GM23338 (cell line): ENCODE data around the gene SLC4A3. TPM values are rescaled to one million over a fixed set of nuclear protein-coding genes. Genes with fewer than 3 reads are reported as not detected.
A peak's percentile ranks its signal among the peaks of the same experiment; 100 is the strongest.

ENCODE experiments used
- ATAC-seq: fragments of 200-7000 bp; cut with Tn5 transposase; 3 replicates; pipeline ENCODE4 v1.9.1; 2020
- DNase-seq: peaks from one replicate; pipeline ENCODE4 v3.0.0-alpha.2; 2015; ENCODE audit warnings: low spot score
- H2AFZ ChIP-seq: fragments of 200-600 bp; sonication (generic); 2 replicates; pipeline ENCODE4 v1.8.0; 2016; ENCODE audit warnings: antibody characterized with exemption, mild to moderate bottlenecking, moderate library complexity
- H3F3A ChIP-seq: fragments of 200-600 bp; sonication (generic); replicated peaks from 2 replicates; pipeline ENCODE4 v1.8.0; 2017; ENCODE audit warnings: antibody characterized with exemption, mixed run types, low read depth
- H3K27ac ChIP-seq: fragments of 200-600 bp; sonication (generic); 2 replicates; pipeline ENCODE4 v1.6.1; 2016; ENCODE audit warnings: low read depth
- H3K27me3 ChIP-seq: fragments of 200-600 bp; sonication (generic); 2 replicates; pipeline ENCODE4 v1.8.0; 2016; ENCODE audit warnings: mild to moderate bottlenecking, mixed run types, moderate library complexity; ENCODE audit not compliant: insufficient read depth
- H3K36me3 ChIP-seq: fragments of 200-600 bp; sonication (generic); 2 replicates; pipeline ENCODE4 v1.8.0; 2016; ENCODE audit warnings: mild to moderate bottlenecking; ENCODE audit not compliant: insufficient read depth
- H3K4me1 ChIP-seq: fragments of 200-600 bp; sonication (generic); 2 replicates; pipeline ENCODE4 v1.8.0; 2016; ENCODE audit warnings: mild to moderate bottlenecking, moderate library complexity; ENCODE audit not compliant: insufficient read depth
- H3K4me2 ChIP-seq: fragments of 200-600 bp; sonication (generic); 2 replicates; pipeline ENCODE4 v1.7.1; 2017; ENCODE audit warnings: mixed run types
- H3K4me3 ChIP-seq: fragments of 200-600 bp; sonication (generic); 2 replicates; pipeline ENCODE4 v1.6.1; 2016; ENCODE audit warnings: mixed run types
- H3K79me2 ChIP-seq: fragments of 200-600 bp; sonication (generic); replicated peaks from 2 replicates; pipeline ENCODE4 v1.8.0; 2017; ENCODE audit warnings: mild to moderate bottlenecking; ENCODE audit not compliant: insufficient read depth
- H3K9me2 ChIP-seq: fragments of 200-600 bp; sonication (generic); 2 replicates; pipeline ENCODE4 v1.8.0; 2017; ENCODE audit not compliant: insufficient read depth
- H4K20me1 ChIP-seq: fragments of 200-600 bp; sonication (generic); replicated peaks from 2 replicates; pipeline ENCODE4 v1.8.0; 2017; ENCODE audit warnings: mild to moderate bottlenecking; ENCODE audit not compliant: insufficient read depth
- H3K27ac Mint-ChIP-seq: 2 replicates; pipeline ENCODE4 v1.8.0; 2020; ENCODE audit warnings: inconsistent platforms, mild to moderate bottlenecking, moderate library complexity, mixed read lengths
- H3K27me3 Mint-ChIP-seq: 3 replicates; pipeline ENCODE4 v1.8.0; 2022; ENCODE audit warnings: low read depth, mild to moderate bottlenecking, moderate library complexity, mixed read lengths, inconsistent platforms; ENCODE audit not compliant: insufficient read depth, poor library complexity
- H3K36me3 Mint-ChIP-seq: 3 replicates; pipeline ENCODE4 v1.8.0; 2021; ENCODE audit warnings: low read depth, mild to moderate bottlenecking, inconsistent platforms, moderate library complexity, mixed read lengths
- H3K4me1 Mint-ChIP-seq: 3 replicates; pipeline ENCODE4 v1.8.0; 2020; ENCODE audit warnings: mild to moderate bottlenecking, inconsistent platforms, mixed read lengths
- H3K4me3 Mint-ChIP-seq: 3 replicates; pipeline ENCODE4 v1.8.0; 2021; ENCODE audit warnings: moderate library complexity, mild to moderate bottlenecking, inconsistent platforms, mixed read lengths
- H3K9me3 Mint-ChIP-seq: 3 replicates; pipeline ENCODE4 v1.8.0; 2020; ENCODE audit warnings: moderate library complexity, mild to moderate bottlenecking, inconsistent platforms, mixed read lengths
- EZH2 ChIP-seq: fragments of 200-600 bp; sonication (generic); IDR thresholded peaks from one replicate; pipeline ENCODE4 v1.8.0; 2017; ENCODE audit warnings: antibody characterized with exemption, mild to moderate bottlenecking, low read depth; ENCODE audit not compliant: unreplicated experiment
- JUNB ChIP-seq: IDR thresholded peaks from one replicate; pipeline ENCODE4 v1.6.1; 2016; ENCODE audit warnings: antibody characterized with exemption; ENCODE audit not compliant: unreplicated experiment
- NANOG ChIP-seq: IDR thresholded peaks from 2 replicates; pipeline ENCODE4 v1.6.1; 2016; ENCODE audit warnings: antibody characterized with exemption, borderline replicate concordance
- POLR2AphosphoS5 ChIP-seq: IDR thresholded peaks from 2 replicates; pipeline ENCODE4 v1.6.1; 2016; ENCODE audit warnings: antibody characterized with exemption, low read depth
- STAT1 ChIP-seq: IDR thresholded peaks from one replicate; pipeline ENCODE4 v1.6.1; 2016; ENCODE audit warnings: antibody characterized with exemption; ENCODE audit not compliant: unreplicated experiment
- ZNF114 ChIP-seq: fragments of 250-450 bp; sonication (Bioruptor Pico); IDR thresholded peaks from 2 replicates; pipeline ENCODE4 v1.5.0; 2020; ENCODE audit warnings: mild to moderate bottlenecking, moderate library complexity
- ZNF331 ChIP-seq: fragments of 250-450 bp; sonication (Bioruptor Pico); IDR thresholded peaks from 2 replicates; pipeline ENCODE4 v1.5.0; 2020; ENCODE audit warnings: low read depth, mild to moderate bottlenecking, moderate library complexity
- polyA plus RNA-seq: library from polyadenylated mRNA; unstranded; fragments of >200 nt; fragmentation: Nextera tagmentation; extraction: Ambion mirVana; gene quantifications from 2 replicates; pipeline ENCODE4 v1.2.1, GENCODE V29; 2016
- total RNA-seq: library from RNA; depleted of rRNA; stranded (reverse); fragments of >200 nt; shearing (Covaris generic); gene quantifications from 2 replicates; pipeline ENCODE4 v1.2.3, GENCODE V29; 2014
- TF ChIP-seq, protein P1 (sequence below): IDR thresholded peaks from 2 replicates; pipeline ENCODE4 v1.6.1; 2016; ENCODE audit warnings: antibody characterized with exemption
- TF ChIP-seq, protein P2 (sequence below): IDR thresholded peaks from one replicate; pipeline ENCODE4 v1.6.1; 2018; ENCODE audit warnings: antibody characterized with exemption; ENCODE audit not compliant: unreplicated experiment
- TF ChIP-seq, protein P3 (sequence below), 2 experiments: fragments of 200-600 bp in 1 of 2; sonication (generic) in 1 of 2; conservative IDR thresholded peaks; 2 replicates each; pipeline versions ENCODE4 v1.5.1 to v1.6.1; 2016 to 2017; ENCODE audit warnings: antibody characterized with exemption in 2 of 2, low read depth in 2 of 2, mild to moderate bottlenecking in 2 of 2, moderate library complexity in 1 of 2

The SLC4A3 gene
- total and polyA plus RNA-seq, 2 experiments from 2014 or later: 3.6 to 6.8 TPM

DNA sequence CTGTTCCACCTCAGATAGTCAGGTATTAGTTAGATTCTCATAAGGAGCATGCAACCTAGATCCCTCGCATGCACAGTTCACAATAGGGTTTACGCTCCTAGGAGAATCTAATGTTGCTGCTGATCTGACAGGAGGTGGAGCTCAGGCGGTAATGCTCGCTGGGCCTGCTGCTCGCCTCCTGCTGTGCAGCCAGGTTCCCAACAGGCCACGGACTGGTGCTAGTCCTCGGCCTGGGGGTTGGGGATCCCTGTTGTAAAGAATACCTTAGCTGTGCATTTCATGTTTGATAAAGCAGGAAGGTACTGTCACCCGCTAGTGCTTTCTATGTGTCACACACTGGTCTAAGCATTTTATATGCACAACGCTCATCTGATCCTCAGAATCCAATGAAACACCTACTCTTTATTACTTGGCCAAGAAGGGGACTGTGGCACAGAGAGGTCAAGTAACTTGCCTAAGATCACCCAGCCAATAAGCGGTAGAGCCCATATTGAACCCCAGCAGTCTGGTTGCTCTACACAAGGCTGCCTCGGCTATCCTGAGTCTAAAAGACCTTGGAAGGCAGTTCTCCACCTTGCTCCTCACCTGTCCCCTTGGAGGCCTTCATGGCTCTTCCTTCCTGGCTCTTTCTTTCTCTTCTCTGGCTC, 35.8 kb downstream of the SLC4A3 start:
- no peak overlapping the region for H3K27ac Mint-ChIP-seq
- Histone ChIP-seq H3K79me2 (no peaks in the 10 kb centered on the region), H3K4me2 (no peak overlapping the region), H3K27me3 (no peaks in the 10 kb centered on the region), H3K9me2 (no peaks in the 10 kb centered on the region), H3K36me3 (peaks cover 3% of the 10 kb centered on the region; the same call in 1 of the 2 replicates), H3F3A (no peaks in the 10 kb centered on the region), H3K4me3 (no peak overlapping the region), H2AFZ (no peak overlapping the region), H3K27ac (peak overlapping the region; percentile 65; the same call in 1 of the 2 replicates), H4K20me1 (no peaks in the 10 kb centered on the region), H3K4me1 (no peaks in the 10 kb centered on the region)
- peaks cover 6% of the 10 kb centered on the region for H3K27me3 Mint-ChIP-seq
- peaks cover 15% of the 10 kb centered on the region for H3K4me1 Mint-ChIP-seq
- TF ChIP-seq, protein P1, sequence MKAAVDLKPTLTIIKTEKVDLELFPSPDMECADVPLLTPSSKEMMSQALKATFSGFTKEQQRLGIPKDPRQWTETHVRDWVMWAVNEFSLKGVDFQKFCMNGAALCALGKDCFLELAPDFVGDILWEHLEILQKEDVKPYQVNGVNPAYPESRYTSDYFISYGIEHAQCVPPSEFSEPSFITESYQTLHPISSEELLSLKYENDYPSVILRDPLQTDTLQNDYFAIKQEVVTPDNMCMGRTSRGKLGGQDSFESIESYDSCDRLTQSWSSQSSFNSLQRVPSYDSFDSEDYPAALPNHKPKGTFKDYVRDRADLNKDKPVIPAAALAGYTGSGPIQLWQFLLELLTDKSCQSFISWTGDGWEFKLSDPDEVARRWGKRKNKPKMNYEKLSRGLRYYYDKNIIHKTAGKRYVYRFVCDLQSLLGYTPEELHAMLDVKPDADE: no peak
- TF ChIP-seq POLR2AphosphoS5 (no peak), ZNF331 (CRISPR knock-in tag) (no peak), ZNF114 (CRISPR knock-in tag) (no peak)
- DNase-seq: no peak
- H3K4me3 Mint-ChIP-seq: no peak overlapping the region
- peaks cover 19% of the 10 kb centered on the region for H3K9me3 Mint-ChIP-seq
- 0 out of 3 replicates have a peak, but pooled peaks have one; percentile 43 for ATAC-seq
- peaks cover 16% of the 10 kb centered on the region for H3K36me3 Mint-ChIP-seq

DNA sequence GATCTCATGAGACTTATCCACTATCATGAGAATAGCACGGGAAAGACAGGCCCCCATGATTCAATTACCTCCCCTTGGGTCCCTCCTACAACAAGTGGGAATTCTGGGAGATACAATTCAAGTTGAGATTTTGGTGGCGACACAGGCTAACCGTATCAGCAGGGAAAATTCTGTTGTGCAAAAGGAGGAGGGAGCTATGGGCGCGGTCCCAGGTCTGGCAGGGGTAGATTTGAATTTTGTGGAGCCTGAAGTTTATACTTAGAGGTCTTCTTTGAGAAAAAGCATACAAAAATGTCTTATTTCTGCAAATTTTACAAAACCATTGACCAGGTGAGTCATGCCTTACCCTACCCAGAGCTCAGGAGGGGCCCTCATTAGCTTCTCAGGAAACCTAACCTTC, 36.6 kb downstream of the SLC4A3 start:
- Mint-ChIP-seq H3K27me3 (peaks cover 6% of the 10 kb centered on the region), H3K27ac (no peak overlapping the region), H3K9me3 (peaks cover 19% of the 10 kb centered on the region), H3K4me1 (peaks cover 15% of the 10 kb centered on the region), H3K4me3 (no peak overlapping the region), H3K36me3 (peaks cover 16% of the 10 kb centered on the region)
- Histone ChIP-seq H4K20me1 (no peaks in the 10 kb centered on the region), H3K27me3 (no peaks in the 10 kb centered on the region), H3F3A (no peaks in the 10 kb centered on the region), H3K4me2 (no peak overlapping the region), H3K9me2 (no peaks in the 10 kb centered on the region), H3K4me3 (no peak overlapping the region), H3K36me3 (peaks cover 3% of the 10 kb centered on the region; the same call in 1 of the 2 replicates), H3K27ac (no peak overlapping the region), H2AFZ (no peak overlapping the region), H3K79me2 (no peaks in the 10 kb centered on the region), H3K4me1 (no peaks in the 10 kb centered on the region)
- no peak for DNase-seq
- ATAC-seq: no peak
- no peak for TF ChIP-seq POLR2AphosphoS5
- TF ChIP-seq, protein P2, sequence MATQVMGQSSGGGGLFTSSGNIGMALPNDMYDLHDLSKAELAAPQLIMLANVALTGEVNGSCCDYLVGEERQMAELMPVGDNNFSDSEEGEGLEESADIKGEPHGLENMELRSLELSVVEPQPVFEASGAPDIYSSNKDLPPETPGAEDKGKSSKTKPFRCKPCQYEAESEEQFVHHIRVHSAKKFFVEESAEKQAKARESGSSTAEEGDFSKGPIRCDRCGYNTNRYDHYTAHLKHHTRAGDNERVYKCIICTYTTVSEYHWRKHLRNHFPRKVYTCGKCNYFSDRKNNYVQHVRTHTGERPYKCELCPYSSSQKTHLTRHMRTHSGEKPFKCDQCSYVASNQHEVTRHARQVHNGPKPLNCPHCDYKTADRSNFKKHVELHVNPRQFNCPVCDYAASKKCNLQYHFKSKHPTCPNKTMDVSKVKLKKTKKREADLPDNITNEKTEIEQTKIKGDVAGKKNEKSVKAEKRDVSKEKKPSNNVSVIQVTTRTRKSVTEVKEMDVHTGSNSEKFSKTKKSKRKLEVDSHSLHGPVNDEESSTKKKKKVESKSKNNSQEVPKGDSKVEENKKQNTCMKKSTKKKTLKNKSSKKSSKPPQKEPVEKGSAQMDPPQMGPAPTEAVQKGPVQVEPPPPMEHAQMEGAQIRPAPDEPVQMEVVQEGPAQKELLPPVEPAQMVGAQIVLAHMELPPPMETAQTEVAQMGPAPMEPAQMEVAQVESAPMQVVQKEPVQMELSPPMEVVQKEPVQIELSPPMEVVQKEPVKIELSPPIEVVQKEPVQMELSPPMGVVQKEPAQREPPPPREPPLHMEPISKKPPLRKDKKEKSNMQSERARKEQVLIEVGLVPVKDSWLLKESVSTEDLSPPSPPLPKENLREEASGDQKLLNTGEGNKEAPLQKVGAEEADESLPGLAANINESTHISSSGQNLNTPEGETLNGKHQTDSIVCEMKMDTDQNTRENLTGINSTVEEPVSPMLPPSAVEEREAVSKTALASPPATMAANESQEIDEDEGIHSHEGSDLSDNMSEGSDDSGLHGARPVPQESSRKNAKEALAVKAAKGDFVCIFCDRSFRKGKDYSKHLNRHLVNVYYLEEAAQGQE: no peak
- no peak for TF ChIP-seq NANOG
- no peak for TF ChIP-seq STAT1
- TF ChIP-seq, protein P3, sequence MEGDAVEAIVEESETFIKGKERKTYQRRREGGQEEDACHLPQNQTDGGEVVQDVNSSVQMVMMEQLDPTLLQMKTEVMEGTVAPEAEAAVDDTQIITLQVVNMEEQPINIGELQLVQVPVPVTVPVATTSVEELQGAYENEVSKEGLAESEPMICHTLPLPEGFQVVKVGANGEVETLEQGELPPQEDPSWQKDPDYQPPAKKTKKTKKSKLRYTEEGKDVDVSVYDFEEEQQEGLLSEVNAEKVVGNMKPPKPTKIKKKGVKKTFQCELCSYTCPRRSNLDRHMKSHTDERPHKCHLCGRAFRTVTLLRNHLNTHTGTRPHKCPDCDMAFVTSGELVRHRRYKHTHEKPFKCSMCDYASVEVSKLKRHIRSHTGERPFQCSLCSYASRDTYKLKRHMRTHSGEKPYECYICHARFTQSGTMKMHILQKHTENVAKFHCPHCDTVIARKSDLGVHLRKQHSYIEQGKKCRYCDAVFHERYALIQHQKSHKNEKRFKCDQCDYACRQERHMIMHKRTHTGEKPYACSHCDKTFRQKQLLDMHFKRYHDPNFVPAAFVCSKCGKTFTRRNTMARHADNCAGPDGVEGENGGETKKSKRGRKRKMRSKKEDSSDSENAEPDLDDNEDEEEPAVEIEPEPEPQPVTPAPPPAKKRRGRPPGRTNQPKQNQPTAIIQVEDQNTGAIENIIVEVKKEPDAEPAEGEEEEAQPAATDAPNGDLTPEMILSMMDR (conservative IDR thresholded peaks at IDR 0.05; ENCODE audit: low read depth in 2 of 2): no peak
- TF ChIP-seq JUNB: no peak
- TF ChIP-seq, protein P1: no peak
- no peak for TF ChIP-seq EZH2
